IPS DF 4.7 (cell line): ENCODE data around the gene IQGAP1.

Experiments used
- DNase-seq: peaks from one replicate; pipeline ENCODE4 v3.0.0-alpha.2; 2013; ENCODE audit warnings: low spot score; ENCODE audit errors: extremely low read depth

The IQGAP1 gene

DNA sequence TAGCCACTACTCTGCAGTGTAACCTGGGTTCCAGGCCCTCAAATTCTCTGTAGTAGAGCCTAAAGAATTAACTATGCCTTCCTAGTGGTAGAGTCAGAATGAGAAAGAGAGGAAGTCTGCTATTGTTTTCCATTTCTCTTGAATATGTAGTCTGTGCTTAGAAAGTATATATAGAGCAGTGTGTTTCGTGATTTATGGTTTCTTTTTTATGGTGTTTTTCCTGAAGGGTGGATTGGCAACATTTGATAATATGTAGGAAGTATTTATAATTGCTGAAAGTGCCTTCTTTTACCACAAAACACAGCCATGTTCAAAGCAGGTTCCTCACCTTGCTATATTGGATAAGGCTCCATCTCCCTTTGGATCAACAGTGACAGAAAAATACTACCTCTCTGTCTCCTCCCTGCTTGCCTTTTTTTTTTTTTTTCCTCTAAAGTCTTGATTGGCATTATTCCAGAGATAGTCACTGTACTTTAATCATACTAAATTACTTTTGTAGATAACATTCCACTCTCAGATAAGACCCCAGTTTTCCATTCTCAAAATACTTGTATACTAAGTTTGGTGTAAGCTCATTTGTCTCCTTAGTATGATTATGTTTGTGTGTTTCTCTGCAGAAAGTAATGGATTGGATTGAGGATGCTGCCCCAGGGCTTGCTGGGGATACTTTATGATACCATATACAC lies 47.8 kb downstream of the IQGAP1 start:
- DNase-seq, result no peak

DNA sequence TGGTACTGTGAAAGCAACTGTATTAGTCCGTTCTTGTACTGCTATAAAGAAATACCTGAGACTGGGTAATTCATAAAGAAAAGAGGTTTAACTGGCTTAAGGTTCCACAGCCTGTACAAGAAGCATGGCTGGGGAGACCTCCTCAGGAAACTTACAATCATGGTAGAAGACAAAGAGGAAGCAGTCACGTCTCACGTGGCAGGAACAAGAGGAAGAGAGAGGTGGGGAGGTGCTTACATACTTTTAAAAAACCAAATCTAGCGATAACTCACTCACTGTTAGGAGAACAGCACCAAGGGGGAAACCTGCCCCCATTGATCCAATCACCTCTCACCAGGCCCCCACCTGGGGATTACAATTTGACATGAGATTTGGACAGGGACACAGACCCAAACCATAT lies 48.9 kb downstream of the IQGAP1 start:
- DNase-seq, result no peak

DNA sequence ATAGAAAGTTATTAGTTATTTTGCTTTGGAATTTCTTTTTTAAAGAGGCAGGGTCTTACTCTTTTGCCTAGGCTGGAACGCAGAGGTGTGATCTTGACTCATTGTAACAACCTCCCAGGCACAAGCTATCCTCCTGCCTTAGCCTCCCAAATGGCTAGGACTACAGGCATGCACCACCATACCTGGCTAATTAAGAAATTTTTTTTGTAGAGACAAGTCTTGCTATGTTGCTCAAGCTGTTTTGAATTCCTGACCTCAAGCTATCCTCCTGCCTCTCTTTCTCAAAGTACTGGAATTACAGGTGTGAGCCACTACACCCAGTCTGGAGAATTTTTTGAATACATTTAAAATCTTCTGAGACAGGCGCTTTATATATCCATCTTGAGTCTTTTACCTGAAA lies 49.5 kb downstream of the IQGAP1 start:
- no peak for DNase-seq

DNA sequence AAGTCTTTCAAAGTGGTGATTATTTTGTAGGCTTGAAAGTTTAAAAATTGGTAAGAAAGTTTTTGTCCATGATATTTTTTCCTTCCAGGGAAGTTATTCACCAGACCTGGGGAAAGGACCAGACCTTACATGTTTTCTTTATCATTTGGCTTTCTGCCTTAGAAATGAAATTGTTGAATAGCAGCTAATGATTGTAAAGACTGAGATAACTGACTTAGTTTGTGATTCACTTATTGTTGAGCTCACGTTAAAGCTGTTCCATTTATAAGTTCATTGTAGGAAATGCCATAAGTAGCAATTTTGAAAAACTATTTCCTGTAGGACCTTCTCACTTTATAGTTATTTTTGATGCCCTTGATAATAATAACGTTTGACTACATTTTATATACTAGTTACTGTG lies 51.9 kb downstream of the IQGAP1 start:
- DNase-seq, result no peak

DNA sequence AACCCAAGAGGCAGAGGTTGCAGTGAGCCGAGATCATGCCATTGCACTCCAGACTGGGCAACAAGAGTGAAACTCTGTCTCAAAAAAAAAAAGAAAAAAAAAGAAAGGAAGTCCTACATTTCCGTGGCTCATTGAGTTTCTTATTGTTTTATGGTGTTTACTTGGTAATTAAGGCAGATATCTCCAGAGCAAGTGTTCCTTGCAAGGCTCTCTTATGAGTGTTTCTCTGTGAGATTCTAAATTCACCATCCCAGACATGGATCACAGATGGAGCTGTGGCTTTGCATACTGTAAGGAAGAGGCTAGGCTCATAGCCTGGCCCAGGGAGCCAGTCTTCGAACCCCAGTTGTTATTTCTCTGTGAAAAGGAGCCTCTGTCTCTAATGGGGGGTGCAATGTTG lies 53.0 kb downstream of the IQGAP1 start:
- DNase-seq, result no peak

DNA sequence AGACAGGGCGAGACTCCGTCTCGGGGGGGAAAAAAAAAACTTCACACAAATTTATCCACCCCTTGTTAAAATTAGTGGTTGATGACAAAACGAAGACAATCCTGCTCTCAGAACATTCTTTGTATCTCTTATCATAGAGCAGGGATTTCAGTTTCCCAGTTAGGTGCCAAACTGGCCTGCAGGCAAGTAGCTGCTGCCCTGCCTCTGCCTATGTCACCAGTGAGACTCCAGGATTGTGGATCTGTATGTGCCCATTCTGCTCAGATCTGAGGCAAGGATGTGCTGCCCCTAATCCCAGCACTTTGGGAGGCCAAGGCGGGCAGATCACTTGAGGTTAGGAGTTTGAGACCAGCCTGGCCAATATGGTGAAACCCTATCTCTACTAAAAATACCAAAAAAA lies 54.4 kb downstream of the IQGAP1 start:
- no peak for DNase-seq

DNA sequence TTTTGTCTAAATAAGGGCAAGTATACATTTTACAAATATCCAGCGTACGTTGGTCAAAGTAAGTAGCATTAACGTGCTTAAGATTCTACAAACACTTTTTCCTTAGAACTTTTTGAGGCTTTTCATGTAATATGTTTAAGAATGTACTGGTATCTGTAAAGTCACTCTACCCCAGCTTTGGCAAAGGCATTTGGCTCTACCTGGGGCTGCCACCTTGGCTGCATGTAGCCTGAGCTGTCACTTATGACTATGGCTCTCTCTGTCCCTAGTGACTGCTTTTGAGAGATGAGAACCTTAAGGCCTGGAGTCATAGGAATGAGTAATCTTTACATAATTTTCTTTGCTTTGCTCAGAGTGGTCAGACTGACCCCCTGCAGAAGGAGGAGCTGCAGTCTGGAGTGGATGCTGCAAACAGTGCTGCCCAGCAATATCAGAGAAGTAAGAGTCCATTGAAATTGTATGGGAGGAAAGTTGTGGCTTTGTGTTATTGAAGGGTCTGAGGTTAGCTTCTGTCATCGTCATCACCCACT lies 61.2 kb downstream of the IQGAP1 start:
- no peak for DNase-seq

DNA sequence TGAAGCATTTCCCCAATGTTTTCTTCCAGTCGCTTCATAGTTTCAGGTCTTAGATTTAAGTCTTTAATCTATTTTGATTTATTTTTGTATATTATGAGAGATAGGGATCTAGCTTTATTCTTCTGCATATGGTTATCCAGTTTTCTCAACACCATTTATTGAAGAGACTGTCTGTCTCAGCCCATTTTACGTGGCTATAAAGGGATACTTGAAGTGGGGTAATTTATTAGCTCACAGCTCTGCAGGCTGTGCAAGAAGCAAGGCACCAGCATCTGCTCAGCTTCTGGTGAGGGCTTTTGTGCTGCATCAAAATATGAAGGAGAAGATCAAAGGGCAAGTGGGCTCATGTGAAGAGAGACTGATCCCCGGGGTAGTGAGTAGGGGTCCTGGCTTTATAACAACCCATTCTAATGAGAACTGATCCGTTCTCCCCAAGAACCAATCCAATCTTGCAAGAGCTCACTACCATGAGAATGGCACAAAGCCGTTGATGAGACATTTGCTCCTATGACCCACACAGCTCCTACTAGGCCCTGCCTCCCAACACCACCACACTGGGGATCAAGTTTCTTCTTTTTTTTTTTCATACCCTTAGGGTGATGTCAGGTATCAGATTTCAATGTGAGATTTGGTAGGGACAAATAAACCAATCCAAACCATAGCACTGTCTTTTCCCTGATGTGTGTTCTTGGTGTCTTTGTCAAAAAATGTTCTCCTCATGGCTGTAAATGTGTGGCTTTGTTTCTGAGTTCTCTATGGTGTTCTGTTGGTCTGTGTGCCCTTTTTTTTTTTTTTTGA lies 63.2 kb downstream of the IQGAP1 start:
- peak; percentile 22 for DNase-seq

DNA sequence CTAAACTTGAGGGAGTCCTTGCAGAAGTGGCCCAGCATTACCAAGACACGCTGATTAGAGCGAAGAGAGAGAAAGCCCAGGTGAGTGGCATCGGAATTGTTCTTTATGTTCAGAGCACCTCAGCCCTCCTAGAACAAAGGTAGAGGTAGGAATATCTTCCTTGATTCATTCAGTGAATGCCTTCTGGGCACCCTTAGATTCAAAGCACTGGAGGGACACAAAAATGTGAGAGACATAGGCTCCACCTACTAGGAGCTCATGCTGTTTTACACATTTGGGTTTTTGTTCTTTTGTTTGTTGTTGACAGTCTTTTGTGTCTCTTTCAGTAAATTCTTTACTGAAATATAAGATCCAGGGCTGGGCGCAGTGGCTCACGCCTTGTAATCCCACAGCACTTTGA lies 68.2 kb downstream of the IQGAP1 start:
- no peak for DNase-seq

DNA sequence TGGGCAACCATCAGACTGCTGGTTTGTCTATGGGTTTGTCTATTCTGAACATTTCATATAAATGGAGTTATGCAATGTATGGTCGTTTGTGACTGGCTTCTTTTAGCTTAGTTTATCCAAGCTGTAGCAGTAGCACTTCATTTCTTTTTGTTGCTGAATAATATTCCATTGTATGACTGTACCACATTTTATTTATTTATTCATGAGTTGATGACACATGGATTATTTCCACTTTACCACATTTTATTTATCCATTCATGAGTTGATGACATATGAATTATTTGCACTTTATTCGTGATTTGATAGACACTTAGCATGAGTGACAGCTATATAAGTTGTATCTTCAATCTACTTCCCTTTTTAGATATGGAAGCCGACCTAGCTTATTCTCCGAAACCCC lies 70.0 kb downstream of the IQGAP1 start:
- no peak for DNase-seq

DNA sequence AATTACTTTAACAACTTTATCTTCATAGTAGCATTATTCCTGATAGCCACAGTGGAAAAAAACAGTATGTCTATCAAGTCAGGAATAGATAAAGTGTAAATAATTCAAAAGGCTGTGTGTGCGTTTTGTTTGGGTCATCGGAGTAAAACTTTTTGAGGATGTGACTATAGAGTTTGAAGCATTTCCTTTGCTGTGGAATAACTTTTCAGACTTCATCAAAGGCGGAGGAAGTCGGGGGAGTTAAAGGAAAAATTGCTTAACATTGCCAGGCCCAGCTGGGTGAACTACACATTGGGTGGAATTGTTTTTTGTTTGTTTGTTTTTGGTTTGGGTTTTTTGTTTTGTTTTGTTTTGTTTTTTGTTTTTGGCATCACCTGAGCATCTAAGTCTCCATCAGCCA lies 71.3 kb downstream of the IQGAP1 start:
- DNase-seq, result no peak

DNA sequence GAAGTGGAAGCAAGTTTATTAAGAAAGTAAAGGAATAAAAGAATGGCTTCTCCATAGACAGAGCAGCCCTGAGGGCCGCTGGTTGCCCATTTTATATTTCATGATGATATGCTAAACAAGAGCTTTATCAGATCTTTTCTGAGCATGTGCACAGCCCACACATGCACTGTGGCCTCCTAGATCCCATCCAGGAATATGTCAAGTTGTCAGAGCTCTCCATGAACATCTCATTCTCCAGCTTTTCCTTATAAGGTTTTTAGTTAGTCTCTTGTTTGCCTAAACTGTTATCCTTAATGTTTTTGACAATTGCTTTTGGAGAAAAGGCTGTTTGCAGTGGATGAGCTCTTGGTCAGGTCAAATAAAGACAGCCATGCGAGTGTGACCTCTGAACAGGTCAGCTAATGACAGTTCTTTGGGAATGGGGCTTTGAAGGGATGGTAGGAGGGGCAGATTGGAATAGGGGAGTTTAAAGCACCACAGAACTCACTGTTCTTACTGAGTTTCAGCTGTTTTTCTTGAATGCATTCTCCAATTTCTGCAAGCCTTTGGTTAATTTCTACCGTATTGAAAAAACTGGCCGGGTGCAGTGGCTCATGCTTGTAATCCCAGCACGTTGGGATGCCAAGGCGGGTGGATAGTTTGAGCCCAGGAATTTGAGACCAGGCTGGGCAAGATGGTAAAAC lies 72.2 kb downstream of the IQGAP1 start:
- no peak for DNase-seq

DNA sequence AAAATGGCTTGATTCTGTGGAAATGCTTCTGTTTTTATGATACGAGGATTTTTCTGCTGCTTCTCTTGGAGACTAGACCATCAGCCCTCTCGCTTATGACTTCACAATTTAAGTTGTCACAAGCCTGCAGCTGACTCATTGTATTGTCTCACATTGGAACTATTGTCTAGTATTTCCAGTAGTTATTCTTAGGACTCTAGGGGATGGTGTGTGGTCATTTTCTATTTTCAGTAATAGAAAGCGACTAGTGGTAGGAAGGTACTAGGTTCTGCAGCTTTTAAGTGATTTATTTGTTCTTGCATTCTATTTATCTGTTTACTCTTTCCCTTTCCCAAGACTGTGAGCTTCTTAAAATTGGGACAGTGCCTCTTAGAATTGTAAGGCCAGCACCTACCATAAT lies 75.3 kb downstream of the IQGAP1 start:
- no peak for DNase-seq

DNA sequence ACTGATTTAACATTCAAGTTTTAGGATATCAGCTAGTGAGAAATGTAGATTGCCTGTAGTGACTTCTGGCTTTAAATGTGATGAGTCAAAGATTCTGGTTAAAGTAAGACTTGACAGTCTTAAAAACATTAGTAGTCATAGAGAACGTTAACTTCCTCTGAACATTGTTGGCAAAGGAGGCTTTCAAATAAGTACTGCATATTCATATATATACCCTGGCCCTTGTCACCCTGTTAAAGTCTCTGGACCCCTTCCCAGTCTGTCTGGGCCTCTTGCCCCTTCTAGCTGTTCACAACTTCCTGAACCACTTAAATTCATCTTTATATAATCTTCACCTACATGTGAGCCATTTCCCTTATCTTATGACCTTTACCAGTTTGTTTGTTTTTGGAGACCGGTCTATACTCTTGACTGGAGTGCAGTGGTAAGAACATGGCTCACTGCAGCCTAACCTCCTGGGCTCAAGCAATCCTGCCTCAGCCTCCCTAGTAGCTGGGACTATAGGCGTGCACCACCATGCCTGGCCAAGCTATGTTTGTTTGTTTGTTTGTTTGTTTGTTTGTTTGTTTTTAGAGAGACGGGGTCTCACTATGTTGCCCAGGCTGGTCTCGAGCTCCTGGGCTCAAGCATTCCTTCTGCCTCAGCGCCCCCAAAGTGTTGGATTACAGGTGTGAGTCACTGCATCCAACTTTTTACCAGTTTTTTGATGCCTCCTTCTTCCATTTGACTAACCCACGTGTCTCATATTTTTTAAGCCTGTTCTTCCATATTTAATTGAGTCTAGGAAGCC lies 77.3 kb downstream of the IQGAP1 start:
- no peak for DNase-seq

DNA sequence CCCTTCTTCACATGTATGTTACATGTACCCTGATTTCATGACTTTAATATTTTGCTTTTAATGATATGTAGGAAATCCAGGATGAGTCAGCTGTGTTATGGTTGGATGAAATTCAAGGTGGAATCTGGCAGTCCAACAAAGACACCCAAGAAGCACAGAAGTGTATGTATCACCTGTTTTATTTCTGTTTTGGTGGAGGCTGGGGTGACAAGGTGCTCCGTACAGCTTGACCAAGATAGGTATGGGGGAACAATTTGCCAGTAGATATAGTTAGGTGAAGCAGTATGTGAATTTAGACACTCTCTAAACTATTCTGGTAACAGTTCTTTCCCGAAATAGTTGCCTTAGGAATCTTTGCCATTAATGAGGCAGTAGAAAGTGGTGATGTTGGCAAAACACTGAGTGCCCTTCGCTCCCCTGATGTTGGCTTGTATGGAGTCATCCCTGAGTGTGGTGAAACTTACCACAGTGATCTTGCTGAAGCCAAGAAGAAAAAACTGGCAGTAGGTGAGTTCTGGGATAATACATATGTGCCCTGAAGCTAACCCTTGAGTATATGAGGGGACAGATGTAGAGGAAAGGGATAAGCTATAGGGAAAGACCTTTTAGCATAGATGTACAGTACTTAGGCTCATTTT lies 78.0 kb downstream of the IQGAP1 start:
- no peak for DNase-seq

DNA sequence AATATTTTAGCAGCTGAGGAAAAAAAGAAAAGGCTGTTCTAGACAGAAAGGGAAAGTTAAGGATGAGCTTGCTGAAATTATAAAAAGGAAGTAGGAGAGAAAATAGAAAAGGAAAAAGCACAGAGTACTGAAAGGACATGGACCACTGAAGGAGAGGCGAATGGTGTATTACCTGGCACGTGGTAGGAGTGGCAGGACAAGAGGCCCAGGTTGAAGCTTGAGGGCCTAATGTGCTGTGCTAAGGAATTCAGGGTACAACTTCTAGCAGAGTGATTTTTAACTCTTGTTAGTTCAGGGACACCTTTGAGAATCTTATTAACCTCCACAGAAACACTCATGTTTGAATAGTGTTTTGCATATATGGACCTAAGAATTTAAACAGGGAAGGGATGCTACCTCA lies 81.7 kb downstream of the IQGAP1 start:
- no peak for DNase-seq

DNA sequence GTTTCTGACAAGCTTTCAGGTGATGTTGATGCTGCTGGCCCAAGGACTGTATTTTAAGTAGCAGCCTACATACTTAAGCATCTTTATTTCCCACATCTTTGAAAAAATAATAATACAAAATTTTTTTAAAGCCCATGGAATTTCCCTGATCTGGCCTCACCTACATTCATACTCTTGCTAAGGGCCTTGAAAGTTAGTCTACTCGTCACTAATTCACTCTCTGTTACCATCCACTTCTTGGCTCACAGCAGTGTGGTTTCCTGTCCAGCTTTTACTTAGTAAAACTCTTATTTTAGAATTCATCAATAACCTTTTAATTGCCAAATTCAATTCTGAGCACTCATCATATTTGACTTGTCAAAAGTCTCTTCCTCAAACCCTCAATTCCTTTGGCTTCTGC lies 82.4 kb downstream of the IQGAP1 start:
- no peak for DNase-seq

DNA sequence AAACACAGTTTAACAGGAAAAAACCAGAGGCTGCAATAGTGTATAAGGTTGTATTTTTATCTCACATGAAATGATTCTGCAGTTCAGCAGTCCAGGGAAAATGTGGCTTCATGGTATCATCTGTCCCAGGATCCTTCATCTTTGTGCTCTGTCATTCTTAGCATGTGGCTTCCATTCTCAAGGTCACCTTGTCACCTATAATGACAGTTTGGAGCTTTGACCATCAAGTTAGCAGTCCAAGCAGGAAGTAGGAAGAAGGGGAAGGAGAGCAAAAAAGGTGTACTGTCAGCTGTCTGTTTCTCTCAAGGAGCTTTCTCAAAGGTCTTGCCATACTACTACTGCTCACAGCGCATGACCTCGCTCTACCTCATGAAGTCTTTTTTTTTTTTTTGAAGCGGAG lies 83.1 kb downstream of the IQGAP1 start:
- DNase-seq, result no peak

DNA sequence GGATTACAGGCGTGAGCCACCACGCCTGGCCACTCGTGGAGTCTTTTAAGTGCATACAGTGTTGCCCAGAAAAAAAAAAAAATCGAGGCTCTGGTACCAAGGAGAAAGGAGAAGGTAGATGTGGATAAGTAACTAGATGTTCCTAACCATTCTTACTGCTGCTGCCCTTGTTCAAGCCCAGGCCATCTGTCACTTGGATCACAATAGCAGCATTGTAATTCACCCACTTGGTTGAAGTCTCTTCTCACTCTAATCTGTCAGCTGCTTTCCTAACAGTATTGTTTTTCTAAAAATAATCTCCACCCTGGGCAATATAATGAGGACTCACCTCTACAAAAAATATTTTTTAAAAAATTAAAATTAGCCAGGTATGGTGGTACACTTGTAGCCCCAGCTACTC lies 83.7 kb downstream of the IQGAP1 start:
- no peak for DNase-seq

DNA sequence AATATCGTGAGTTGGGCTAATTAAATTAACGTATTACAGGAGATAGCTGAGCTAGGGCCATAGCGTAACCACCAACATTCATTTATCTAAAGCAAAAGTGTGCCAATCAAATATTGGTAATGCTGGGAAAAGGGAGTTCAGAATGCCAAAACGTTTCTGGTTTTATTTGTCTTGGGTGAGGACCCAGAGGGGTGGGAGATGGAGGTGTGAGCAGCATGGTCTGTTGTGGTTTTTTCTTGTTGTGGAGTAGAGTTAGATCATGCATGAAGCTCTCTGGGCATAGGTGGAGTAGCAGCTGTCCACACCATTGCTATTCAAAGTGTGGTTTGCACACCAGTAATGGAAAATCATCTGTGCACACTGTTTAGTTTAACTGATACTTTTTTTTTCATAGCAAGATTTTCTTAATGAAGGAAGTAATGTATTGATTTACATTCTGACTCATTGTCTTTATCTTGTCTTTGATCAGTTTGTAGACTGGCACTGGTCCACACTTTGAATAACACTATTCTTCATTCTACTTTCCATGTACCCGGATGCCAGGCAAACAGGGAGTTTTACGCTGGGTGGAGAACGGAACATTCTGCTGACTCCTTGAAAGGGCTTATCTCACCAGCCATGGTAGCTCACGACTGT lies 90.9 kb downstream of the IQGAP1 start:
- DNase-seq, result no peak

DNA sequence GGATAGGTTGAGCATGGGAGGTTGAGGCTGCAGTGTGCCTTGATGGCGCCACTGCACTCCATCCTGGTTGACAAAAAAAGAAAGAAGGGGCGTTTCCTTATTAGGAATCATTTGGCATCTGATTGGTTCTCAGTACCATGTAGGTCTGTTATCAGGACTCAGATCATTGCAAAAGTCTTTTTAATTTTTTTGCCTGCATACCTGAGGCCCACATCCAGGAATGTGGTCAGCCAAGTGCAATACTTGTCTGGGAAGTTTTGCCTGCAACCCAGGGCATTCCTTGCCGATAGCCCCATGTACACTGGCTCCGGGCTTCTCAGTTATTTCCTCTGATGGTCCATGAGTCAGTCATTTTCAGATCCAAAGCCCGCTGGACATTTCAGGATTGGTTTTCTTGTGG lies 91.6 kb downstream of the IQGAP1 start:
- DNase-seq, result no peak
